ENCODE data around the gene GDA. TPM values are rescaled to one million over a fixed set of nuclear protein-coding genes. Genes with fewer than 3 reads are reported as not detected.

The GDA gene
- total RNA-seq, result not detected in 2 replicates

GRCh38 chr9:72149231-72149975 lies at the start of gene GDA:
GDA (plus strand) TSS chr9:72149440; CDS start chr9:72149560, 120 bp downstream.

Other genes starting within 250 kb of the GDA start
- gene ABHD17B, start 238.2 kb upstream of the GDA start, total RNA-seq, result 27.7 and 33.5 TPM in 2 replicates
- gene C9orf85, start 237.8 kb upstream of the GDA start, total RNA-seq, result 11.0 and 11.4 TPM in 2 replicates
- gene C9orf57, start 88.8 kb upstream of the GDA start, total RNA-seq, result not detected in 2 replicates
- 82.2 and 83.2 TPM in 2 replicates for gene ZFAND5, start 215.8 kb downstream of the GDA start, total RNA-seq

Data from epithelial cell of umbilical artery (primary cell).